Adrenal gland (tissue), 5 donors: Measurements from ENCODE around the gene SESN1.

ENCODE experiments used
- POLR2A ChIP-seq, 2 donors: fragments of 450-650 bp; IDR thresholded peaks; one replicate each; pipeline ENCODE4 v1.6.1; 2017; ENCODE audit warnings: antibody characterized with exemption in 2 of 2, mild to moderate bottlenecking in 2 of 2, moderate library complexity in 1 of 2
- TF ChIP-seq, protein P1 (sequence below), 6 experiments: fragments of 450-650 bp in 4 of 6; fragments of 200-600 bp in 2 of 6; sonication (generic) in 1 of 6; IDR thresholded peaks; 1 replicate in 5 of 6; 2 replicates in 1 of 6; pipeline versions ENCODE4 v1.5.1 to v1.8.0; 2016 to 2021; ENCODE audit warnings: antibody characterized with exemption in 6 of 6, mild to moderate bottlenecking in 2 of 6, moderate library complexity in 1 of 6
- donor health status: DM: no; HTN: no; CAD: no.

DNA sequence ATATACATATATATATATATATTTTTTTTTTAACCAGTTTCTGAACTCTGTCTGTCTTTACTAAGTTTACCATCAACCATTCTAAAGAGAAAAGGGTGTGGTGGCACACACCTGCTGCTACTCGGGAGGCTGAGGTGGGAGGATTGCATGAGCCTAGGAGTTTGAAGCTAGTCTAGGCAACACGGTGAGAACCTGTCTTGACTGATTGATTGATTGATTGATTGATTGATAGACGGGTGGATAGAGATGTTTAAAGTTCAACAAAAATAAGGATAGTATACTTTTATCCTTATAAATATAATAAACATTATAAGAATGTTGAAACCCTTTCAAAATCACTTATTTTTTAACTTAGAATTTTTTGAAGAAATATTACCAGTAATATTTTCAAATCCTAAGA is 30.9 kb upstream of the SESN1 start:
- TF ChIP-seq, protein P1, sequence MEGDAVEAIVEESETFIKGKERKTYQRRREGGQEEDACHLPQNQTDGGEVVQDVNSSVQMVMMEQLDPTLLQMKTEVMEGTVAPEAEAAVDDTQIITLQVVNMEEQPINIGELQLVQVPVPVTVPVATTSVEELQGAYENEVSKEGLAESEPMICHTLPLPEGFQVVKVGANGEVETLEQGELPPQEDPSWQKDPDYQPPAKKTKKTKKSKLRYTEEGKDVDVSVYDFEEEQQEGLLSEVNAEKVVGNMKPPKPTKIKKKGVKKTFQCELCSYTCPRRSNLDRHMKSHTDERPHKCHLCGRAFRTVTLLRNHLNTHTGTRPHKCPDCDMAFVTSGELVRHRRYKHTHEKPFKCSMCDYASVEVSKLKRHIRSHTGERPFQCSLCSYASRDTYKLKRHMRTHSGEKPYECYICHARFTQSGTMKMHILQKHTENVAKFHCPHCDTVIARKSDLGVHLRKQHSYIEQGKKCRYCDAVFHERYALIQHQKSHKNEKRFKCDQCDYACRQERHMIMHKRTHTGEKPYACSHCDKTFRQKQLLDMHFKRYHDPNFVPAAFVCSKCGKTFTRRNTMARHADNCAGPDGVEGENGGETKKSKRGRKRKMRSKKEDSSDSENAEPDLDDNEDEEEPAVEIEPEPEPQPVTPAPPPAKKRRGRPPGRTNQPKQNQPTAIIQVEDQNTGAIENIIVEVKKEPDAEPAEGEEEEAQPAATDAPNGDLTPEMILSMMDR (IDR thresholded peaks at IDR 0.05), result no peak
- no peak for TF ChIP-seq POLR2A (IDR thresholded peaks at IDR 0.05)
